GM12892 (cell line): ENCODE results near the gene SORBS2.

Experiments used
- POLR2A ChIP-seq: IDR thresholded peaks from 2 replicates; pipeline ENCODE4 v1.6.1; 2011; ENCODE audit warnings: low read depth, low read length, control low read depth
- POLR2AphosphoS5 ChIP-seq: IDR thresholded peaks from 2 replicates; pipeline ENCODE4 v1.6.1; 2011; ENCODE audit warnings: low read depth, low read length, control low read depth
- TAF1 ChIP-seq: IDR thresholded peaks from 2 replicates; pipeline ENCODE4 v1.6.1; 2011; ENCODE audit warnings: low read depth, mild to moderate bottlenecking, control low read depth, low read length, borderline replicate concordance

GRCh38 chr4:185809533-185810071, 2.4 kb downstream of the SORBS2 start:
- TF ChIP-seq TAF1: no peak
- TF ChIP-seq POLR2A: no peak
- TF ChIP-seq POLR2AphosphoS5: no peak
